ENCODE measurements around the gene ODAPH.

DNA sequence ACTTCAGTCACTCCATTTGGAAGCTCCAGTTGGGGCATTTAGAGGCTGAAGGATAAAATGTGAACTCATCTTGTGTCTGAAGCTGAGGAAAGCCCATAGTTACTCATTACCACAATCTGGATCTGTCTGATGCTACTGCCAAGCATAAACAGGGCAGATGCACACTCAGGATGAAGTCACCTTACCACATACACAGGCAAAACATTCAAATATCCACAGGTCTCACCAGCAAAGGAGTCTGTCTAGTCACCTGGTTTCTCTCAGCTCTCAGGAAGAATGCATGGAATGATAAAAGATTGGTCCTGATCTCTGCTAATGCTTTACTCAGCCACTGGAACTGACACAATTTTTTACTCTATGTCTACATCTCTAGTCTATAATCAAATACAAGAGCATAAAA lies 13.0 kb upstream of the ODAPH start:
- TF ChIP-seq, protein P1, sequence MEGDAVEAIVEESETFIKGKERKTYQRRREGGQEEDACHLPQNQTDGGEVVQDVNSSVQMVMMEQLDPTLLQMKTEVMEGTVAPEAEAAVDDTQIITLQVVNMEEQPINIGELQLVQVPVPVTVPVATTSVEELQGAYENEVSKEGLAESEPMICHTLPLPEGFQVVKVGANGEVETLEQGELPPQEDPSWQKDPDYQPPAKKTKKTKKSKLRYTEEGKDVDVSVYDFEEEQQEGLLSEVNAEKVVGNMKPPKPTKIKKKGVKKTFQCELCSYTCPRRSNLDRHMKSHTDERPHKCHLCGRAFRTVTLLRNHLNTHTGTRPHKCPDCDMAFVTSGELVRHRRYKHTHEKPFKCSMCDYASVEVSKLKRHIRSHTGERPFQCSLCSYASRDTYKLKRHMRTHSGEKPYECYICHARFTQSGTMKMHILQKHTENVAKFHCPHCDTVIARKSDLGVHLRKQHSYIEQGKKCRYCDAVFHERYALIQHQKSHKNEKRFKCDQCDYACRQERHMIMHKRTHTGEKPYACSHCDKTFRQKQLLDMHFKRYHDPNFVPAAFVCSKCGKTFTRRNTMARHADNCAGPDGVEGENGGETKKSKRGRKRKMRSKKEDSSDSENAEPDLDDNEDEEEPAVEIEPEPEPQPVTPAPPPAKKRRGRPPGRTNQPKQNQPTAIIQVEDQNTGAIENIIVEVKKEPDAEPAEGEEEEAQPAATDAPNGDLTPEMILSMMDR (conservative IDR thresholded peaks at IDR 0.05 in 1 of 2, IDR thresholded peaks at IDR 0.05 in 1 of 2; ENCODE audit: low read depth in 1 of 2, low read length in 2 of 2), result no peak
- no peak for TF ChIP-seq EZH2 (IDR thresholded peaks at IDR 0.05; ENCODE audit: low read length, missing control alignments)
